Glomerular visceral epithelial cell (primary cell): ENCODE measurements around the gene CTNNA3.
"Not testable (repeated sequence)": the region's sequence is repeated elsewhere in the genome, so short reads cannot be mapped to it uniquely, and the experiment has no call there.

Experiments used
- DNase-seq: peaks from one replicate; pipeline ENCODE4 v3.0.0-alpha.2; 2016; ENCODE audit errors: extremely low spot score

CTNNA3 gene

GRCh38 chr10:67602268-67602950 is 93.6 kb downstream of the CTNNA3 start:
- DNase-seq, result peak; percentile 84

GRCh38 chr10:67599597-67599996 is 96.4 kb downstream of the CTNNA3 start:
- no peak for DNase-seq

GRCh38 chr10:67596641-67597040 is 99.4 kb downstream of the CTNNA3 start:
- no peak for DNase-seq

GRCh38 chr10:67587771-67588170 is 108.2 kb downstream of the CTNNA3 start:
- no peak for DNase-seq

- DNase-seq, result no peak
Observed at GRCh38 chr10:67575532-67575931, 120.5 kb downstream of the CTNNA3 start.

- DNase-seq, result no peak
Observed at GRCh38 chr10:67573484-67573883, 122.5 kb downstream of the CTNNA3 start.

GRCh38 chr10:67571503-67571902 is 124.5 kb downstream of the CTNNA3 start:
- DNase-seq, result no peak

GRCh38 chr10:67558311-67558710 is 137.7 kb downstream of the CTNNA3 start:
- DNase-seq, result not testable (repeated sequence)

GRCh38 chr10:67553254-67553653 is 142.7 kb downstream of the CTNNA3 start:
- no peak for DNase-seq

GRCh38 chr10:67550838-67551402 is 145.1 kb downstream of the CTNNA3 start:
- DNase-seq, result no peak

GRCh38 chr10:67550046-67550445 is 145.9 kb downstream of the CTNNA3 start:
- DNase-seq, result no peak

GRCh38 chr10:67549390-67549789 is 146.6 kb downstream of the CTNNA3 start:
- DNase-seq, result no peak

GRCh38 chr10:67541411-67541810 is 154.6 kb downstream of the CTNNA3 start:
- no peak for DNase-seq

GRCh38 chr10:67539312-67539711 is 156.7 kb downstream of the CTNNA3 start:
- no peak for DNase-seq

- DNase-seq, result no peak
Observed at GRCh38 chr10:67537906-67538305, 158.1 kb downstream of the CTNNA3 start.

GRCh38 chr10:67533376-67533775 is 162.6 kb downstream of the CTNNA3 start:
- DNase-seq, result no peak

- not testable (repeated sequence) for DNase-seq
Observed at GRCh38 chr10:67530990-67531389, 165.0 kb downstream of the CTNNA3 start.

GRCh38 chr10:67527351-67527750 is 168.6 kb downstream of the CTNNA3 start:
- no peak for DNase-seq

GRCh38 chr10:67521546-67521945 is 174.4 kb downstream of the CTNNA3 start:
- no peak for DNase-seq

- peak; percentile 67 for DNase-seq
Observed at GRCh38 chr10:67520924-67521520, 175.0 kb downstream of the CTNNA3 start.

- no peak for DNase-seq
Observed at GRCh38 chr10:67519434-67519833, 176.6 kb downstream of the CTNNA3 start.

GRCh38 chr10:67518756-67519155 is 177.2 kb downstream of the CTNNA3 start:
- DNase-seq, result no peak

GRCh38 chr10:67518043-67518442 is 178.0 kb downstream of the CTNNA3 start:
- DNase-seq, result no peak
